Measurements from ENCODE around the gene GAGE12E. TPM values are rescaled to one million over a fixed set of nuclear protein-coding genes. Genes with fewer than 3 reads are reported as not detected.
"Not testable (repeated sequence)": the region's sequence is repeated elsewhere in the genome, so short reads cannot be mapped to it uniquely, and the experiment has no call there.

GAGE12E gene, protein sequence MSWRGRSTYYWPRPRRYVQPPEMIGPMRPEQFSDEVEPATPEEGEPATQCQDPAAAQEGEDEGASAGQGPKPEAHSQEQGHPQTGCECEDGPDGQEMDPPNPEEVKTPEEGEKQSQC
- total RNA-seq (2014; rRNA removed; shearing (Covaris generic)) = not detected in 2 replicates

- not testable (repeated sequence) for DNase-seq (ENCODE audit: low read depth)
Measured at GRCh38 chrX:49550989-49551388, at the start of gene GAGE12E. GAGE12E (plus strand) TSS chrX:49551289; CDS start chrX:49552444, 1,155 bp downstream.

GRCh38 chrX:49531877-49532276 lies 19.2 kb upstream of the GAGE12E start, which contains the start of gene GAGE12C:
GAGE12C (plus strand) TSS chrX:49532177; CDS start chrX:49533332, 1,155 bp downstream.
- not testable (repeated sequence) for DNase-seq (ENCODE audit: low read depth)

DNA sequence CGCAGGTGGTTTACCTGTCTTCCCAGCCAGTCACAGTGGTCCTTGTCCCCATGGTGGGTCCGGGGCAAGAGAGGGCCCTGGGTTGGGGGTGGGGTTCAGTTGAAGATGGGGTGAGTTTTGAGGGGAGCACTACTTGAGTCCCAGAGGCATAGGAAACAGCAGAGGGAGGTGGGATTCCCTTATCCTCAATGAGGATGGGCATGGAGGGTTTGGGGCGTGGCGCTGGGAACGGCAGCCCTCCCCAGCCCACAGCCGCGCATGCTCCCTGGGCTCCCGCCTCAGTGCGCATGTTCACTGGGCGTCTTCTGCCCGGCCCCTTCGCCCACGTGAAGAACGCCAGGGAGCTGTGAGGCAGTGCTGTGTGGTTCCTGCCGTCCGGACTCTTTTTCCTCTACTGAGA lies 9.7 kb upstream of the GAGE12E start, which contains the start of gene GAGE12D:
Gene GAGE12D, plus strand, starts transcription at position 301 of the 400 bp plus-strand sequence. CDS start 1,155 bp downstream, outside the sequence.
- DNase-seq (ENCODE audit: low read depth) = not testable (repeated sequence)

DNA sequence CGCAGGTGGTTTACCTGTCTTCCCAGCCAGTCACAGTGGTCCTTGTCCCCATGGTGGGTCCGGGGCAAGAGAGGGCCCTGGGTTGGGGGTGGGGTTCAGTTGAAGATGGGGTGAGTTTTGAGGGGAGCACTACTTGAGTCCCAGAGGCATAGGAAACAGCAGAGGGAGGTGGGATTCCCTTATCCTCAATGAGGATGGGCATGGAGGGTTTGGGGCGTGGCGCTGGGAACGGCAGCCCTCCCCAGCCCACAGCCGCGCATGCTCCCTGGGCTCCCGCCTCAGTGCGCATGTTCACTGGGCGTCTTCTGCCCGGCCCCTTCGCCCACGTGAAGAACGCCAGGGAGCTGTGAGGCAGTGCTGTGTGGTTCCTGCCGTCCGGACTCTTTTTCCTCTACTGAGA lies 9.5 kb downstream of the GAGE12E start, which contains the start of gene GAGE12F:
Gene GAGE12F, plus strand, starts transcription at position 301 of the 400 bp plus-strand sequence. CDS start 1,155 bp downstream, outside the sequence.
- not testable (repeated sequence) for DNase-seq (ENCODE audit: low read depth)

DNA sequence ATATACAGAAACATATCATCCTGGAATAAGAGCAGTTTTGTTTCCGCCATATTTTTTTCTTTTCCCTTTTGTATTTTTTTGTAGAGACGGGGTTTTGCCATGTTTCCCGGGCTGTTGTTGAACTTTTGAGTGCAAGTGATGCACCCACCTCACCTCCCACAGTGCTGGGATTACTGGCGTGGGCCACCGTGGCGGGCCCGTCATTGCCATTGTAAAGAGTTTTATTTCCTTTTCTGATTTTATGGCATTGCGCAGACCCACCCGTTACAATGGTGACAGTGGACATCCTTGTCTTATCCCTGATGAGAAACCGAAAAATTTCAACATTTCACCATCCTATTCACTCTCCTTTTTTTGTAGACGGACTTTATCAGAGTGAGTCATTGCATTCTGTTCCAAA lies 17.6 kb downstream of the GAGE12E start:
- DNase-seq (ENCODE audit: low read depth) = not testable (repeated sequence)

DNA sequence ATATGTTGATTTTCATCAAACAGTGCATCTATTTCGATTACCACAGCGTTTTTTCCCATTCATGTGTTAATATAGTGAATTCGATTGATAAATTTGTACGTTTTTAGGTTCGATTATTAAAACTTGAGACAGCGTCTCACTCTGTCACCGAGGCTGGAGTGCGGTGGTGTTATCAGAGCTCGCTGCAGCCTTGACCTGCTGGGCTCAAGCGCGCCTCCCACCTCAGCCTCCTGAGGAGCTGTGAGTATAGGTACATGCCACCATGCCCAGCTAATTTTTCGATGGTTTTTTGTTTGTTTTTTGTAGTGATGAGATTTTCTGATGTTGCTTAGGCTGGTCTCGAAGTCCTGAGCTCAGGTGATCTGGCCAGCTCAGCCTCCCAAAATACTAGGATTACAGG lies 18.1 kb downstream of the GAGE12E start:
- DNase-seq (ENCODE audit: low read depth) = not testable (repeated sequence)

DNA sequence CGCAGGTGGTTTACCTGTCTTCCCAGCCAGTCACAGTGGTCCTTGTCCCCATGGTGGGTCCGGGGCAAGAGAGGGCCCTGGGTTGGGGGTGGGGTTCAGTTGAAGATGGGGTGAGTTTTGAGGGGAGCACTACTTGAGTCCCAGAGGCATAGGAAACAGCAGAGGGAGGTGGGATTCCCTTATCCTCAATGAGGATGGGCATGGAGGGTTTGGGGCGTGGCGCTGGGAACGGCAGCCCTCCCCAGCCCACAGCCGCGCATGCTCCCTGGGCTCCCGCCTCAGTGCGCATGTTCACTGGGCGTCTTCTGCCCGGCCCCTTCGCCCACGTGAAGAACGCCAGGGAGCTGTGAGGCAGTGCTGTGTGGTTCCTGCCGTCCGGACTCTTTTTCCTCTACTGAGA lies 19.0 kb downstream of the GAGE12E start, which contains the start of gene GAGE12G:
Gene GAGE12G, plus strand, starts transcription at position 301 of the 400 bp plus-strand sequence. CDS start 1,155 bp downstream, outside the sequence.
- not testable (repeated sequence) for DNase-seq (ENCODE audit: low read depth)

- DNase-seq (ENCODE audit: low read depth) = not testable (repeated sequence)
Measured at GRCh38 chrX:49579649-49580048, 28.6 kb downstream of the GAGE12E start, which contains the start of gene GAGE12H. GAGE12H (plus strand) TSS chrX:49579949; CDS start chrX:49581104, 1,155 bp downstream.

DNA sequence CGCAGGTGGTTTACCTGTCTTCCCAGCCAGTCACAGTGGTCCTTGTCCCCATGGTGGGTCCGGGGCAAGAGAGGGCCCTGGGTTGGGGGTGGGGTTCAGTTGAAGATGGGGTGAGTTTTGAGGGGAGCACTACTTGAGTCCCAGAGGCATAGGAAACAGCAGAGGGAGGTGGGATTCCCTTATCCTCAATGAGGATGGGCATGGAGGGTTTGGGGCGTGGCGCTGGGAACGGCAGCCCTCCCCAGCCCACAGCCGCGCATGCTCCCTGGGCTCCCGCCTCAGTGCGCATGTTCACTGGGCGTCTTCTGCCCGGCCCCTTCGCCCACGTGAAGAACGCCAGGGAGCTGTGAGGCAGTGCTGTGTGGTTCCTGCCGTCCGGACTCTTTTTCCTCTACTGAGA lies 38.1 kb downstream of the GAGE12E start, which contains the start of gene GAGE2A:
Gene GAGE2A, plus strand, starts transcription at position 301 of the 400 bp plus-strand sequence. CDS start 1,155 bp downstream, outside the sequence.
- DNase-seq (ENCODE audit: low read depth) = not testable (repeated sequence)

- not testable (repeated sequence) for DNase-seq (ENCODE audit: low read depth)
Measured at GRCh38 chrX:49589769-49590478, 38.8 kb downstream of the GAGE12E start.

DNA sequence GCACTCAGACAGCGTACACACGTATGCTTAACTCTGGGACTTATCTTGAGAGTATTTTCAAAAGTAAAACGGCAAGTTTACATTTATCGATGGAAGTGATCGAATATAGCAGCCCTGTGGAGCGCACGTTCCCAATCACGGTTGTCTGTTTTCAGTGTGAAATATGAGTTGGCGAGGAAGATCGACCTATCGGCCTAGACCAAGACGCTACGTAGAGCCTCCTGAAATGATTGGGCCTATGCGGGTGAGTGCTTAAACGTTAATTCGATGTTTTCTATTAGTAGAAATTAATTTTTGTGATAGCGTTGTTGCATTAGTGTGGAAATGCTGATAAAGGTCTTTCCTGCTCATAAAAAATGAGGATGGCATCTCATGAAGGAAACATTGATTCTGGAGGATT lies 39.4 kb downstream of the GAGE12E start:
- not testable (repeated sequence) for DNase-seq (ENCODE audit: low read depth)

- DNase-seq (ENCODE audit: low read depth) = not testable (repeated sequence)
Measured at GRCh38 chrX:49598720-49599119, 47.6 kb downstream of the GAGE12E start, which contains the start of gene GAGE1. GAGE1 (plus strand) TSS chrX:49599020; CDS start chrX:49600175, 1,155 bp downstream.

Other genes starting within 250 kb of the GAGE12E start
- not detected in 2 replicates for gene GAGE10, start 247.6 kb upstream of the GAGE12E start, total RNA-seq (2014; rRNA removed; shearing (Covaris generic))
- not detected in 2 replicates for gene GAGE12J, start 229.3 kb upstream of the GAGE12E start, total RNA-seq (2014; rRNA removed; shearing (Covaris generic))
- gene GAGE13, start 219.7 kb upstream of the GAGE12E start, total RNA-seq (2014; rRNA removed; shearing (Covaris generic)) = not detected in 2 replicates
- gene GAGE12C, start 19.1 kb upstream of the GAGE12E start, total RNA-seq (2014; rRNA removed; shearing (Covaris generic)) = not detected in 2 replicates
- not detected in 2 replicates for gene GAGE12D, start 9.6 kb upstream of the GAGE12E start, total RNA-seq (2014; rRNA removed; shearing (Covaris generic))
- not detected in 2 replicates for gene GAGE12F, start 9.6 kb downstream of the GAGE12E start, total RNA-seq (2014; rRNA removed; shearing (Covaris generic))
- gene GAGE12G, start 19.1 kb downstream of the GAGE12E start, total RNA-seq (2014; rRNA removed; shearing (Covaris generic)) = not detected in 2 replicates
- gene GAGE12H, start 28.7 kb downstream of the GAGE12E start, total RNA-seq (2014; rRNA removed; shearing (Covaris generic)) = not detected in 2 replicates
- gene GAGE2A, start 38.2 kb downstream of the GAGE12E start, total RNA-seq (2014; rRNA removed; shearing (Covaris generic)) = not detected in 2 replicates
- not detected in 2 replicates for gene GAGE1, start 47.7 kb downstream of the GAGE12E start, total RNA-seq (2014; rRNA removed; shearing (Covaris generic))
- gene PAGE1, start 144.7 kb downstream of the GAGE12E start, total RNA-seq (2014; rRNA removed; shearing (Covaris generic)) = 1.1 and 1.6 TPM in 2 replicates

Data from M059J (cell line).